Kidney glomerular epithelial cell (primary cell): ENCODE data around the gene ANKRD13C.

Experiments
- DNase-seq: peaks from one replicate; lab custom pipeline; 2025; lab: John Stamatoyannopoulos, UW

ANKRD13C gene

GRCh38 chr1:70220015-70220414 lies 134.5 kb downstream of the ANKRD13C start:
- no peak for DNase-seq

- no peak for DNase-seq
Observed at GRCh38 chr1:70211541-70211940, 143.0 kb downstream of the ANKRD13C start.

- no peak for DNase-seq
Observed at GRCh38 chr1:70210820-70211219, 143.7 kb downstream of the ANKRD13C start.
